ENCODE data around the gene ZDHHC8. TPM values are rescaled to one million over a fixed set of nuclear protein-coding genes. Genes with fewer than 3 reads are reported as not detected.

ZDHHC8 gene
- total and polyA plus RNA-seq, 2 experiments from 2014 or later, result 9.6 to 72.7 TPM

DNA sequence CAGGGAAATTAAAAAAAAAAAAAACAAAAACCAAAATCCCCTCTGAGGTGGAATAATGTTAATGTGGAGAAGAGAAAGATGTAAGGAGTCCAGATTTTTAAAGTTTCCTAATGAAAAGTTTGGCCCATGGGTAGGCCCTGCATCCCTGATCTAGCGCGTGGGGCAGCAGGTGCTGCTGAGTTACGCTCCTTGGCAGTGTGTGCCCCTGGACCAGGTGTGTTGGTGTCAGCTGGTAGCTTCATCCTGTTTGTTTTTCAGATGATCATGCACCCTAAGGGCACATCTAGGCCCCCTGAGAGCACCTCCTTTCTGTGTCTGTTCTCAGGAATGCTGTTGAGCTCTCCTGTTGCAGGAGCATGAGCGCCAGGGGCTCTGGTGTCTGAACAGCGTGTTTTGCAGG, 44.8 kb upstream of the ZDHHC8 start:
- Histone ChIP-seq H3K27me3 (no peaks in the 10 kb centered on the region), H3K79me2 (peaks cover 64% of the 10 kb centered on the region), H3K36me3 (replicated peaks; ENCODE audit: insufficient read depth, low read depth) (no peaks in the 10 kb centered on the region), H3K4me2 (no peak overlapping the region), H4K20me1 (ENCODE audit: insufficient read depth, poor library complexity, severe bottlenecking) (peaks cover 46% of the 10 kb centered on the region), H3K27ac (no peak overlapping the region), H3K4me1 (ENCODE audit: insufficient read depth) (peaks cover 10% of the 10 kb centered on the region), H3K9me2 (replicated peaks; ENCODE audit: insufficient read depth) (no peaks in the 10 kb centered on the region), H3K9me3 (ENCODE audit: low read depth) (no peaks in the 10 kb centered on the region), H3K4me3 (no peak overlapping the region), H2AFZ (no peak overlapping the region)
- TF ChIP-seq EZH2phosphoT487 (IDR thresholded peaks at IDR 0.05; ENCODE audit: low read depth, severe bottlenecking, unreplicated experiment), result no peak
- TF ChIP-seq EZH2 (IDR thresholded peaks at IDR 0.05; ENCODE audit: borderline replicate concordance), result no peak
- TF ChIP-seq, protein P1, sequence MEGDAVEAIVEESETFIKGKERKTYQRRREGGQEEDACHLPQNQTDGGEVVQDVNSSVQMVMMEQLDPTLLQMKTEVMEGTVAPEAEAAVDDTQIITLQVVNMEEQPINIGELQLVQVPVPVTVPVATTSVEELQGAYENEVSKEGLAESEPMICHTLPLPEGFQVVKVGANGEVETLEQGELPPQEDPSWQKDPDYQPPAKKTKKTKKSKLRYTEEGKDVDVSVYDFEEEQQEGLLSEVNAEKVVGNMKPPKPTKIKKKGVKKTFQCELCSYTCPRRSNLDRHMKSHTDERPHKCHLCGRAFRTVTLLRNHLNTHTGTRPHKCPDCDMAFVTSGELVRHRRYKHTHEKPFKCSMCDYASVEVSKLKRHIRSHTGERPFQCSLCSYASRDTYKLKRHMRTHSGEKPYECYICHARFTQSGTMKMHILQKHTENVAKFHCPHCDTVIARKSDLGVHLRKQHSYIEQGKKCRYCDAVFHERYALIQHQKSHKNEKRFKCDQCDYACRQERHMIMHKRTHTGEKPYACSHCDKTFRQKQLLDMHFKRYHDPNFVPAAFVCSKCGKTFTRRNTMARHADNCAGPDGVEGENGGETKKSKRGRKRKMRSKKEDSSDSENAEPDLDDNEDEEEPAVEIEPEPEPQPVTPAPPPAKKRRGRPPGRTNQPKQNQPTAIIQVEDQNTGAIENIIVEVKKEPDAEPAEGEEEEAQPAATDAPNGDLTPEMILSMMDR (IDR thresholded peaks at IDR 0.05; ENCODE audit: poor library complexity), result no peak
- WGBS (ENCODE audit: low lambda C conversion rate, missing lambda C conversion rate), result 98% methylated on average over 5 of the region's 5 CpGs
- DNase-seq (ENCODE audit: low spot score), result no peak

DNA sequence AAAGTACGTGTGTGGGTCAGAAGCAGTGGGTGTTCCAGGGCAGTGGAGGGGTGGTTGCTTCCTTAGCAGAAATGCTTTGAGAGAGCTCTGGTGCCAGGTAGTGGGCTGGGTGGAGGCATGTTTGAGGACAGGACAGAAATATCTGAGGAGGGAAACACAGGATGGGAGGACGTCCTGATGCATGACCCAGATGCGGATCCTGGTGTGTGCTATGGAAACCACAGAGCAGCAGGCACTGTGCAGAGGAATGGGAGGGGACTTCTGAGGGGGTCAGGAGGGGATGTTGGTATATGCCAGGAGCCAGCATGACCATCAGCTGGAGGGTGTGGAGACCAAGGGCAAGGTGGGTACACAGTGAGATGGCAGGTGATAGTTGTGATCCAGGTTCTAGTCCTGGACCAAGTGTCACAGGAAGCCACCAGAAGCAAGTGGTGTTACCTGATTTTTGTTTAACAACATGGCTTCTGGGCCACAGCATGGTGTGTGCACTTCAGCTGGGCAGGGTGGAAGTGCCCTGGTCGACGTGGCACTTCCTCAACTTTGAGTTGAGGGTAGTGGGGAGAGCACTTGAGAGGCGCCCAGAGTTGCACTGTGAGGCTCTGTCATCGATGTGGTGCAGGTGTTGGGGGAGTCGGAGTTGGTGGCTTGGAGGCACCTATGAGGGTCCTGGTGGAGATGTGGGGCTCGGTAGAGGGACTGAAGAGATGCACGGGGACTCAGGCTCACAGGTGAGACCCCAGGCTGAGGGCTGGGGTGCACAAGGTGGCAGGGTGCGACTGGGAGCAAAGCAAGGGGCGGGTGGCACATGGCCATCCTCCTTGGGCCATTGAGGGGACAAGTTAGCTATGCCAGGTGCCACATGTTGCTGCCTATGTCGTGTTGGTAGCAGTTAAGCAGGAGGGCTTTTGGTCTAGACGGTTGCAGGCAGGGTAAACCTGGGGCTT, 44.0 kb upstream of the ZDHHC8 start:
- no peaks in the 10 kb centered on the region for H3K27me3 ChIP-seq
- peaks cover 55% of the 10 kb centered on the region for H3K79me2 ChIP-seq
- no peaks in the 10 kb centered on the region for H3K9me2 ChIP-seq (replicated peaks; ENCODE audit: insufficient read depth)
- H3K36me3 ChIP-seq (replicated peaks; ENCODE audit: insufficient read depth, low read depth), result no peaks in the 10 kb centered on the region
- H2AFZ ChIP-seq, result no peak overlapping the region
- H3K4me3 ChIP-seq, result no peak overlapping the region
- peaks cover 38% of the 10 kb centered on the region for H4K20me1 ChIP-seq (ENCODE audit: insufficient read depth, poor library complexity, severe bottlenecking)
- WGBS (ENCODE audit: low lambda C conversion rate, missing lambda C conversion rate), result 96% methylated on average over 14 of the region's 14 CpGs
- TF ChIP-seq EZH2 (IDR thresholded peaks at IDR 0.05; ENCODE audit: borderline replicate concordance) (no peak), EZH2phosphoT487 (IDR thresholded peaks at IDR 0.05; ENCODE audit: low read depth, severe bottlenecking, unreplicated experiment) (no peak)
- TF ChIP-seq, protein P1 (IDR thresholded peaks at IDR 0.05; ENCODE audit: poor library complexity), result no peak
- H3K4me1 ChIP-seq (ENCODE audit: insufficient read depth), result peaks cover 8% of the 10 kb centered on the region
- no peak for DNase-seq (ENCODE audit: low spot score)
- no peak overlapping the region for H3K27ac ChIP-seq
- no peaks in the 10 kb centered on the region for H3K9me3 ChIP-seq (ENCODE audit: low read depth)
- H3K4me2 ChIP-seq, result no peak overlapping the region

DNA sequence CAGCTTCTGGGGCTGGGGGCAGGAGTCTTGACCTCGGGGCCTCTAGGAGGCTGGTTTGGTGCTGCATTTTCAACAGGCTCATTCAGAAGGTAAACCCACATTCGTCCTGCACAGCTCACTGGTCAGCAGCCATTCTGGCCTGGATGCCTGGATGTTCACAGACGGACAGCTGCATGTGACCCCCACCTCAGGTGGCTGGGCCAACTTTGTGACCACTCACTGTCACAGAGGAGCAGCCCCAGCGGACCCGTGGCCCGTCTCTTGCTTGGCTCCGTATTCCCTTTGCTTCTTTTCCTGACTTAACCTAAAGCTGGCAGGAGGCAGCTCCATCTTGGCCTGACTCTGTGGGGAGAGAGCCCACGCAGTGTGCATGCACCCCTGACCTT, 43.3 kb upstream of the ZDHHC8 start:
- peaks cover 49% of the 10 kb centered on the region for H3K79me2 ChIP-seq
- TF ChIP-seq, protein P1 (IDR thresholded peaks at IDR 0.05; ENCODE audit: poor library complexity), result no peak
- TF ChIP-seq EZH2 (IDR thresholded peaks at IDR 0.05; ENCODE audit: borderline replicate concordance) (no peak), EZH2phosphoT487 (IDR thresholded peaks at IDR 0.05; ENCODE audit: low read depth, severe bottlenecking, unreplicated experiment) (no peak)

More for the DNA sequence above, 43.3 kb upstream of the ZDHHC8 start:
- Histone ChIP-seq H3K27me3 (no peaks in the 10 kb centered on the region), H2AFZ (no peak overlapping the region), H3K4me3 (no peak overlapping the region), H3K36me3 (replicated peaks; ENCODE audit: insufficient read depth, low read depth) (no peaks in the 10 kb centered on the region), H3K4me2 (no peak overlapping the region), H3K9me2 (replicated peaks; ENCODE audit: insufficient read depth) (no peaks in the 10 kb centered on the region), H3K4me1 (ENCODE audit: insufficient read depth) (peaks cover 8% of the 10 kb centered on the region), H4K20me1 (ENCODE audit: insufficient read depth, poor library complexity, severe bottlenecking) (peaks cover 31% of the 10 kb centered on the region), H3K27ac (no peak overlapping the region), H3K9me3 (ENCODE audit: low read depth) (no peaks in the 10 kb centered on the region)
- no peak for DNase-seq (ENCODE audit: low spot score)
- 96% methylated on average over 8 of the region's 8 CpGs for WGBS (ENCODE audit: low lambda C conversion rate, missing lambda C conversion rate)

Data from hepatocyte (in vitro differentiated cells).